ENCODE results near the gene NSL1.

NSL1 gene

GRCh38 chr1:212683357-212683722 lies 108.2 kb downstream of the NSL1 start:
- no peak for DNase-seq

DNA sequence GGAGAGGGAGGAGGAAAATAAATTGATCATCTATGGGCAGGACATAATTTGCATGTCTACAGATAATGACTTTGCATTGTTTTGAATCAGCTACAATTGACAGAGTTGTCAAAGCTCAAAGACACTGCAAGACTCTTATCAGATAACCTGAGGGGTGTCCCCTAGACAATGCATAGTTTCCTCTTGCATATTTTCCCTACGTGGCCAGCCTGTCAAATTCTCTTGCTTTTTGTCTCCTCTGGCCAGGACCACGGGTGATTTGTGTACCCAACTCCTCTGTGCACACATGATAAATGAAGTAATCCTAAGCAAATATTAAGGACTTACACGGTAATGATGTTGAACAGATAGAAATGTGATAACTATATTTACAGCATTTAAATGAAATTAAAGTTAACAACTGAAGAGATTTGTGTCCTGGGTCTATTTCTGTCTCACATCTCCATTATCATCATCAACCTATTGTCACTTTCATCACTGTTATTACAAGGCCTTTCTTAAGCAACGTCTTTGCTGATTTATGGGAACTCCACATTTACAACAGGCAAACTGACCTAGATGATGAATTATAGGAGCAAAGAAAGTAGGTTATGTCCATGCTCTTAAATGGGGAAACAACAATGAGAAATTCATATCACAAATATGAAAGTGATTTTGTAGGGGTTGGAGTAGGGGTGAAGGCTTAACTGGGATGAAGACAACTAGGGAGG lies 110.7 kb downstream of the NSL1 start:
- no peak for DNase-seq

GRCh38 chr1:212678456-212679410 lies 112.8 kb downstream of the NSL1 start:
- no peak for DNase-seq

DNA sequence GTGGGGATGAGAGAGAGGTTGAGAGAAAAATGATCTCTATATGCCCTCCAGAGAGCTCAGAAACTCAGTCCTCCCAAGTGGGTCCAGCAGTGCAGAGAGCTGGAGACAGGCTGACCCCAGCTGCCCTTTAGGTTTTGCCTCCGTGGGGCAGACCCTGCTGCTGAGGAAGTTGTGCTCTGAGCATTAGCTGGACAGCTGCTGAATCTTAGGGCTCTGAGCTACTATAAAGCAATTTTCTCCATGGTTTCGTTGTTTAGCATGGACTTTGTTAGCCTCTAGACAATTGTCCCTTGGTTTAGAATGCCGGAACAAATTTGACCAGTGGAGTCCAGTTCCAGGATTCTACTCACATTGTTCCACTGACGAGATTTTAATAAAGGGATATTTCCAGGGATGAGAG lies 114.0 kb downstream of the NSL1 start:
- no peak for DNase-seq

DNA sequence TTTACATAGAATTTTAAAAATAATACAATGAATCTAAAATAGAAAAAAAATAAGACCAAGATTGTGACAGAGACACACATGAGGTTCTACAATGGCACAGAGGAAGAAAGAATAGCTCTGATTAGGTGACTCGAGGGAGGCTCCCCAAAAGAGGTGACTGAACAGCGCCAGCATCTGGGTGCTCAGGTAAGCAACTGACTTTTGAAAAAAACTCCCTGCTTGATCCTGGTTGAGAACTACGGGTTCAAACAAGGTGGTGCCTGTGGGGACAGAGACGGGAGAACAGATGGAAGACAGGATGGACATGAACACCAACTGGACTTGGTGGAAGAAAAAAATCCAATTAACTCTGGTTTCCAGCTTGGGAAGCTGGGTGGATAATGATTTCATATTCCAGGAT lies 114.4 kb downstream of the NSL1 start:
- DNase-seq = no peak

All from KG1 (cell line).